GM18508 (cell line): ENCODE data around the gene LRP1B.
A peak's percentile ranks its signal among the peaks of the same experiment; 100 is the strongest.

Experiments used
- ATAC-seq: cut with Tn5 transposase; IDR thresholded peaks from one replicate; pipeline ENCODE4 v1.9.1; 2021; ENCODE audit warnings: moderate number of reproducible peaks; ENCODE audit not compliant: insufficient read depth, unreplicated experiment

The LRP1B gene

DNA sequence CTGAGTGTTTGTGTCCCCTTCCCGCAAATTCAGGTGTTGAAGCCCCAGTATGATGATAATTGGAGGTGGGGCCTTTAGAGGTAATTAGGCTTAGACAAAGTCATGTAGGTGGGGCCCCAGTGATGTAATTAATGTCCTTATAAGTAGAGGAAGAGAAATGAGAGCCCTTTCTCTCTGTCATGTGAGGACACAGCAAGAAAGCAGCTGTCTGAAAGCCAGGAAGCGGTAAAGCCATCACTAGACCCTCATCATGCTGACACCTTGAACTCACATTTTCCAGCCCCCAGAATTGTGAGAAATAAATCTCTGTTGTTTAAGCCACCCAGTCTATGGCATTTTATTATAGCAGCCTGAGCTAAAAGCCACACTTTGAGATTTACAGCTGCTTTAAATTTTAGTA lies 1580.0 kb downstream of the LRP1B start:
- ATAC-seq: no peak

DNA sequence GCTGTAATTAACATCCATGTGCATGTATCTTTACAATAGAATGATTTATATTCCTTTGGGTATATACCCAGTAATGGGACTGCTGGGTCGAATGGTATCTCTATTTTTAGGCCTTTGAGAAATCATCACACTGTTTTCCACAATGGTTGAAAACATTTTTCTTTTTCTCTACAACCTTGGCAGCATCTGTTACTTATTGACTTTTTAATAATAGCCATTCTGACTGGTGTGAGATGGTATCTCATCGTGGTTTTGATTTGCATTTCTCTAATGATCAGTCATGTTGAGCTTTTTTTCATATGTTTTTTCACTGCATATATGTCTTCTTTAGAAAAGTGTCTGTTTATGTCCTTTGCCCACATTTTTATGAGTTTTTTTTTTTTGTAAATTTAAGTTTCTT lies 1586.0 kb downstream of the LRP1B start:
- peak; percentile 75 for ATAC-seq

DNA sequence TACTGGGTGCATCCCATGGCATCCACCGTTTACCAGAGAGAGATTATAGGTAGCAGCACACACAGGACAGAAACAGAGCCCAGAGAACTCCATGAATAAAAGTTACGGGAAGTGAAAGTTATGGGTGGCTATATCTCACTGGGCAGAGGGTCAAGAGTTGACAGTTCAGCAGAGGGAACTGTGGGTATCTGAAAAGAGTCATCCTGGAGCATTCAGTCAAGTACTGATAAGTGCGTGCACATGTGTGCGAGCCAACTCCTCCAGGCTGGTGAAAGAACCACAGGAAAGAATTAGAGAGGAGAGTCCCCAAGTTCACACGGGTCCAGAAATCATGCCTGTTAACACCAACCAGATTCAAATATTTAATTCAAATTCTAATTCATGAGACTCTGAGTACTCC lies 1588.2 kb downstream of the LRP1B start:
- no peak for ATAC-seq

DNA sequence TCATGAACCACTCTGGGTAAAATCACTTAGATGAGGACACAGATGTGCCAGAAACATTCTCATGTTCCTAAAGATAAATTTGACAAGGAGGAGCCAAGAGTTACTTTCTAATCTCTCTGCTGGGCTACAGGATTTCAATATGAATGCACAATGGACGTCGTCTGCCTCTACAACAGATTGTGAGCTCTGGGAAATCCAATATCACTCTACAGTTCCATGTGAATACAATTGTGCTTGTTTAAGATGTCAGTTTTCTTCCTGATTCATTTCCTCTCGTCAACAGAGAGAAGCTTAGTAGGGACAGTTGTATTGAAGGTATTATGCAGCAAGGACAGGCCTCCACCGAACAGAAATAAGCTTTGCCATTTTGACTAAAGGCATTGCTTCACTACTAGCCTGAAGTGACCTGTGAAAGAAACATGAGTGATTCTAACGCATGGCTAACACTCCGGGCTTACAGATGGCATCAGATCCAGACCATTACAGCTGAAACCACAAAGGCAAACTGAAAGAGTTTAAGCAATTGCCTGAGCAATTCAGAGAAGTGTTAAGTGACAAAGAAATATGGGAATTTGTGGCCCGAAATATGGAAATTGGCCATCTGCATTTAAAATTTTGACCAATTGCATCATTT lies 1591.5 kb downstream of the LRP1B start:
- ATAC-seq: no peak

DNA sequence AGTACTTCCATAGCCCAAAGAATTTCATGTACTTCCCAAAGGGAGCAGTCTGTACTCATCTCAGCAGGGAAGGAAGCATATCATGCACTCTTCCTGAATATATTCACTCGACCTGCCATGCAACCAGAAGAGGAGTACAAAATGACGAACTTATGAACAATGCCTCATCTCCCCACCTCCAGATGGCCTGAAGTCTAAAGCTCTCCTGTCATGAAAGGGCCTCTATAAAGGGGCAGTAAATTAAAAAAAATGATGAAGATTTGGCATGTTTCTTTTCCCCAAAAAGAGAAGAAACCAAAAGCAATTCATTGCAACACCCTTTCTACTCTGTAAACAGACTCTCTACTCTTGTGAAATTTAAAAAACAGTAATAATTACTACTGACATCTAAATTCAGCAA lies 1601.1 kb downstream of the LRP1B start:
- no peak for ATAC-seq

DNA sequence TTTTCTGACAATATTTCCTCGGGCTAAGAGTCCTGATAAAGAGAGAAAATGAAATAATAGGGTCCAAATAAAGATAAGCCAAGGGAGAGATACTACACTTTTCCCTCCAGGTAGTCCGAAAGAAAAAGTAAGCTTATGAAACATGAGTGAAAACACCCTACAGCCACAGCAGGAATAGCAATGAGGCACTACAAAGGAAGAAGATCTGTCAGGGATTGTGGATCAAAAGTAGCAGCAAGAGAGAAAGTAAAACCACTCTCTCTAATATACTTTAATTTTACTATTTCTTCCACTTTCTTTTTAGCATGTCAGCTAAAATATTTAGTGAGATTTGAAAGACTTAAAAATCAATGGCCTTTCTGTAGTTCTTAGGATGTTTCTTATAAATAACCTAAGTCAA lies 1601.8 kb downstream of the LRP1B start:
- no peak for ATAC-seq

DNA sequence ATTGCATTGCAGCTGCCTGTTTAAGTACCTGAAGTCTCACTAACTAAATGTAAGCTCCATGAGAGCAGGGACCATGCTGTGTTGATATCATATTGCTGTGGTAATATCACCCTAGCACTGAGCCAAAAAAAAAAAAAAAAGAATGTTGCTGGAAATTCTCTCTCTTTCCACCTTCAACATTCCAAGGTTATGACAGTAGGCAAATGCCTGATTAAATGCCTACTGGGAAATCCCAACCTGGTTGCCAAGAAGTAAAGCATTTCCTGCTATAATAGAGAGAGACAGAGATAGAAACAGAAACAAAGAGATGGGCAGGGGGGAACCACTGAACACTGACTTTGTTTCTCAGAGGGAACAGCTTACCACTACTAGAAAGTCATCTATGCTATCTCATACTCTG lies 1604.2 kb downstream of the LRP1B start:
- no peak for ATAC-seq

DNA sequence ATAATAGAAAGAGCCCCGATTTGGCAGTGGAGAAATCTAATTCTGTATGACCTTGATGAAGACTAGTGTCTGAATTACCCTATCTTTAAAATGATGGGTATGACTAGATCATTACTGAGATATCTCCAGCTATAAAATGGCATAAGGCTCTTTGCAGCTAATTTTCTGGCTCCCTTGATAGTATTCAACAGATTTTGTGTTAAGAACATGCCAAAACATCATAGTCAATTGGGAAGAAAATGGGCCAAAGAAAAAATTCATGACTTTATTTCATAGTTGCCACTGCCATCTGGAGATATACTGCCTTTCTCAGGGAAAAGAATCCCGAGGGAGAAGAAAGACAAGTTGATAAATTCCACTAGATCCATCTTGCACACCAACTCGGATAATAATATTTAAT lies 1618.7 kb downstream of the LRP1B start:
- ATAC-seq: no peak

DNA sequence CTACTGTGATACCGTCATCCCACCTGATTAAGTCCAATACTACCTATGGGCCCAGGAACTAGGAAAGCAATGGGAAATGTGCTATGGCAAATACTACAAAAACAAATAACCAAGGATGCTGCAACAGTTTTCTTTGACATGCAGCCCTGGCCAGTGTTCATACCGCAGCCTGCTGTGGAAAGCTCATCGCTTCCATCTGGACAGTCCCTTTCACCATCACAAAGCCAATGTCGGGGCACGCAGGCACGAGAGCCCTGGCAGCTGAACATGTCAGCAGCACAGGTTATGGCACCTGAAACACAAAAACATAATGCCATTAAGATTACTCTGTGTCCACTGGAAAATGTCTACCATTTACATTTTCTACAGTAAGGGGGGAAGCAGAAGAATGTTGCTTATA lies 1621.1 kb downstream of the LRP1B start:
- ATAC-seq: no peak

DNA sequence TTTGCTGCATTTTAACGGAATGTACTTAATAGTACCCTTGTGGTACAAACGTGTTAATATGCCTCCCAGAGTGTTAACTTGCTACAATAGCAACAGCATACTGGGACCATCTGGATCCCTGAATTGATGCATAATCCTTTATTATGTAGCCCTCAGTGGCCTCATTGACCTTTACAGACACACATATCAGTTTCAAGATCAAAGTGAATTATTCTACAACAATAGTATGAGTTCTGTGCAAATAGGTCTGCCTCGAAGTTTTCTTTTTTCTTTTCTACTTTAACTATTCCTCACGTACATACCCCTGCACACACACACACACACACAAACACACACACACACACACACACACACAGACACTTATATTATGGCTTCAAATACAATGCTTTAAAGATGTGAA lies 1622.1 kb downstream of the LRP1B start:
- no peak for ATAC-seq

DNA sequence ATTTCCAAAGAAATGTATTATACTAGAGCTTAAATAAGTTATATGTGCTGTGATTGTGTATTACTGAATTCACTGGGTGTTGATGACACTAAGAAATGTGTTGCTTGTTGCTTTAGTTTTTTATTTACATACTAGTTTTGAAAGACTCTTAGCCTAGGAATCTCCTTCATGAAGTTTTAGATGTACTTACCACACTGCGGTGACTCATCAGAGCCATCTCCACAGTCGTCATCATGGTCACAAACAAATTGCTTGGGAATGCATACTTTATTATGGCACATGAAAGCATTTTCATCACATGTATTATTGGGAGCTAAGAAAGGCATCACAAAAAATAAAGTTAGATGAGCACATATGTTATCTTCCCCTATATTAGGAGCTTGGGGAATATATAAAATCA lies 1624.2 kb downstream of the LRP1B start:
- no peak for ATAC-seq

DNA sequence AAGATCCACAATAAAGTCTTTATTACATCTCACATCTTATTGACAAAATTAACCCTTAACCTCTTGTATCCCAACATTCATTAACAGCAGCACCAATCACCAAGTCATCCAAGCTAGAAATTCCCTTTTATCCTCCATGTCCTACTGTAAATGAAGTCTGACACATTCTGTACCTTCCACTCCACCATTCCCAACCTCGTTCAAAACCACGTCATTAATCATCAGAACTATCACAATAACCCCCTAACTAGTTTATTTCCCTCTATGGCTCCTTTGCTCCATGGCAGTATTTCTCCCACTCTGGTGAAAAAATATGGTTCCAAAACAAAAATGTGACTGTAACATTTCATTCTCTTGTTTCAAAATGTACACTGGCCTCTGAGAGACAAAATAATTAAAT lies 1626.2 kb downstream of the LRP1B start:
- no peak for ATAC-seq

DNA sequence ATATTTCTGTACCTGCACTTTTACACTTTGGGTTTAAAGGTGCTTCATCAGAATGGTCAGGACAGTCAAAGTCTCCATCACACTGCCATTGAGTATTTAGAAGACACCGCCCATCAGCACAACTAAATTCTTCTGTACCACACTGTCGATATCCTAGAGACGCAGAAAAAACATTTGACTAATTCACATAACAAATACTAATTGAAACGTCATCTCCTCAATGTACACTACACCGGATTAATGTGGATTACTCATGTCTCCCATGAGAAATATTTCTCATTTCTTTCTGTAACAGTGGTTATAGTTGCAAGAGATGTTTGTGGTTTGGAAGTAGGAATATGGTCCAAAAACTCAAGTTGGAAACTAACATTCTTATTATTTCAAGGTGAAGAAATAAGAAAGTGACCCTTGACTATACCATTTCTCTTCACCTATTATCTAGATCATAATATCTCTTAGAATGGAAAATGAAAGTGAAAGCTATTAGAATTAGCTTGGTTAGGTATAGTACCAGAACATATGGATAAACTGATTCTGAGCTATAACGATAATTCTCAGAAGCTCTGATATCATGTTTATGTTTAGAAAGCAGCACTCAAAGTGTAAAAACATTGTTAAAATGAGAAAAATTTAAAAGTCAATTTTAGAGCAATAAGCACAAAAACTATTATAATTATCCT lies 1627.7 kb downstream of the LRP1B start:
- ATAC-seq: no peak

DNA sequence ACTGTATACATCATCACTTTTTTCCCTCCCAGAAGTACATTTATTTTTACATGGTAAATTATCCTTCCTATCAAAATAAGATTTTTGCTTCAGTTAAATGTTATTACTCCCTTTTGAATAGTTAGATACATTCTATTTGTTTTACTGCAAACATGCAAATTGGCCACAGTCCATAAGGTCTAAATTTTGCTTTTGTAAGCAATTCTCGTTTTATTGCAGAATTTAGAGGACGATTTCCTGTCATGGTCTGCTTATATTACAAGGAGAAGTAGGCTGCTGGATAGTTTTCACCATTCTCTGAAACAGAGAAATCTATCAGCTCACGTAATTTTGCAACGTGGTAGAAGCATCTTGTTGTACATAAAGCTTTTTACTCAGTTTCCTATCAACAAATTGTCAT lies 1632.5 kb downstream of the LRP1B start:
- ATAC-seq: no peak

DNA sequence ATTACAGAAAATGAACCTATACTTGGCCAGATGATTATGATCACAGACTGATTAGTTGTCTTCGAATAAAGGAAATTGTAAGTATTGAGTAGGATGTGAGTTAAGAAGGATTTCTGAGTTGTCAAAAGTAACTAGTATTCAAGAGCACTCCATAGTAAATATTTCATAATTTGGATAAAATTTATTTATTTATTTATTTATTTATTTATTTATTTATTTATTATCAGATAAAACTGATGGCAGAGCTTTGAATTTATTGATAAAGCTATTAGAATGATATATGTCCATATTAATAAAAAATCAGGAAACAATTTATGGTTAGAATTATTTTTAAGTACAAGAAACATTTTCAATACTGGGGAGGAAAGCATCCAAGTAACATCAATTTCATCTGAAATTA lies 1634.1 kb downstream of the LRP1B start:
- no peak for ATAC-seq

DNA sequence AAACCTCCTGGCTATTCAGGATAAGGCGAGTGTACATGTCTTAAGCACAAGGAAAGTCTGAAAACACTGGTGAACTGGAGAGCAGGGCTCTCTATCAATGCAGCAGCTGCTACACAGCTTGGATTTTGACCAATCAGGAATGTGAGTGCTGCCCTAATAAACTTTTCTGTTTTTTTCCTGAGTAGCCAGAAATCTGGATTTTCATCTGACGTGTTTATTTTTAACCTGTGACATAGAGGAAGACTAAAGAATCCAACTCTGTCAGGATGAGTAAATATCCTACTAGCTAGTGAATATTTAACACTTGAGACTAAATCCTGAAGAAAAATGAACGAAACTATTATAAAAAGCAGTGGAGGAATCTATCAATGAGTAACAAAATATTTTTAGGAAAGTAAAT lies 1638.9 kb downstream of the LRP1B start:
- no peak for ATAC-seq

DNA sequence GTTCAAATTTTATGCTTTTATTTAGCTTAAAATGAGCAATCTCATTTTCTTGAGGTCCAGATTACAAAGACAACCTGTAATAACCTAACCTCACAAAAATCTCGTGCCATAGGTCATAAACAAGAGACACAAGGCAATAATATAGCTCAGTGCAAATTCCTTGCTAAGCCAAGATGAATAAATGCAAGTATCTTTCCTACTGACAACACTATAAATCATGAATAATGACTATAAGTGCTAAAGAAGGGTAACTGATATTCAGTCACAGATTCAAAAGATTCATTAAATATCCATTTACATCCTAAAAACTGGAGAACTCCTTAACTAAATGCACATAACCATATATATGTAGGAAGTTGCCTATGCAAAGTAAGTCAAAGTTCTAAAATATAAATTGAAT lies 1641.6 kb downstream of the LRP1B start:
- no peak for ATAC-seq

DNA sequence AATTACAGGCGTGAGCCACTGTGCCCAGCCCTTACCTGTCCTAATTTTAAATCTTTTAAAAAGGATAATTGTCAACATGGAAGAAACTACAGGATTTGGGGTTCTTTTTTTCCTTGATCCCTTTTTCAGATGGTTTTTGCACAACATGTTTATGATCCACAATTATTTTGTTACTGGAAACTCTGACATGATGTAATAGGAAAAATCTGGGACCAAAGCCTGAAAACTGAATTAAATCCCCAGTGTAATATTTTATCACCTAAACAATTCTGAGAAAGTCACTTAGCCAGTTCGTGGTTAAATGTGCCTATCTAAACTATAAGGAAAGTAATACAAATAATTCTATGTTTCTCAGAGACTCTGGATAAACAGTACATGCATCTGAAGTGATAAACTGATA lies 1649.7 kb downstream of the LRP1B start:
- ATAC-seq: no peak

DNA sequence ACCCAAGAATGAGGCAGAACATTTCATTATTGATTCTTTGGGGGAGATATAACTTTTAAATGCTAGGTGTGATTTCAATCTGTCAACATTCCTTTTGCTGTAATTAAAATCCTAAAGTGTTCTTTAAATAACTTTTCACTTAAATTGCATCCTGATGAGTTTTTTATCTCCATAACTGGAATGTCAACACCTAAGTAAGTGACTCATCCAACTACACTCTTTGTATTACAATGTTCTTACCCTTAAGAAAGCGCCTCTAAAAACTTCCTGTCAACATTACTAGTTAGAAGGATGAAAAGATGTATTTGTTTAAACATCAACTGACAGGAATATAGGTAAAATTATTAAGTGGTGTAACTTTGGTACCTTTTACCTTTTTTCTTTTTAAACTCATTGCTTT lies 1657.0 kb downstream of the LRP1B start:
- ATAC-seq: no peak

DNA sequence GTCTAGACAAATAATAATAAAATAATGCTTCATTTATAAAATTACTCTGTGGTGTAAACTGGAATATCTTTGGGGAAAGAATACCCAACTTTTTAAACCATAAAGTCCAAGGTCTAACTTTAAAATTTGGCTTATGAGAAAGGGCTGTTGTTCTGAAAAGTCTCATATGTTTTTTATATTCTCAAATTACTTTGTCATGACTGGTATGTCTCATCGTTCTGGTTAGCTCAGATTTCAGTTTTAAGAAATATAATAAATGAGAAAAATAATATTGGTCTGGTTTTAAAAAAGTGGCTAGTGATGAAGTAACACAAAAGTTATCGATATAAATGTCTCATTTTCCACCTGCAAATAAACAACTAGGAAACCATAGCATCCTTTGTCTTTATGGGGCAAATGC lies 1658.1 kb downstream of the LRP1B start:
- no peak for ATAC-seq

DNA sequence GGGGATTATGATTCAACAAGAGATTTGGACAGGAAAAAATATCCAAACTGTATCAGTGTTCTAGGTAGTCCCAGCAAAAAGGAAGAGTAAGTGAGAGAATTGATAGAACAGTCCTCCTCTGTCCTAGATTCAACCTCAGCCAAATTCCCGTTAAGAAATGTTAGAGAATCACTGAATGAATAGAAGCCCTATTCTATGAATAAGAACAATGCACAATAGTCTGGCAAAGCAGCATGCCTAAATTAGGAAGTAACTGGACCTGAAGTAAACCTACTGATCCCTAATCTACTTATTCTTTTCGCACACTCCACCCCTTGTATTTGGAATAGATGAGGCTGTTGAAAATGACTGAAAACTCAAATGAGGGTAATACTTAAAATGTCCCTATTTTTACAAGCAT lies 1665.5 kb downstream of the LRP1B start:
- ATAC-seq: no peak

DNA sequence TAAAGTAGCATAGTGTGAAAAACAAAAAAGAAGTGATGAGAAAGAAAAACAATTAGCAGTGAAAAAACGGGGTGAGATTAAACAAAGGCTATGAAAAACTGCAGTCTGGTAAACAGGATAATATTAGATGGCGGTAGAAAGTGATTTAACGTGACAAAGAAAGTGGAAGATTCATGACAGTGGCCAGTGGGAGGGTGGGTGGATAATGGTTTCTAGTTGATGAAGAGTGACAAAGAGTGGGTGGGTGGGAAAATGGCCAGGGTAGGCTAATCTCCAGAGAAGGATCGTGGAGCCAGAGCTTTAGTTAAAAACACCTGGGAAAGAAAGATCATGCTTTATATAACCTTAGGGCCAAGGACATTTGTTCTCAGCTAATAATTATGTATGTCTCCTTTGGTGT lies 1667.8 kb downstream of the LRP1B start:
- ATAC-seq: no peak
